ACHN (cell line): ENCODE results near the gene MGAT5B.

Source experiments
- DNase-seq: peaks from one replicate; pipeline ENCODE4 v3.0.0-alpha.2; 2015
- in situ Hi-C: cut with HindIII; loops from 2 replicates; pipeline ENCODE4 v1.10.0; 2017; ENCODE audit warnings: low sequenced_read_pairs, low pct_ligation_motif_present, low pct_unique_long_range_greater_than_20kb

The MGAT5B gene

GRCh38 chr17:76935331-76935730, 67.1 kb downstream of the MGAT5B start:
- in situ Hi-C loops: no loop called here
- peak; percentile 30 for DNase-seq

- no peak for DNase-seq
- in situ Hi-C loops: no loop called here
These were observed 69.0 kb downstream of the MGAT5B start for GRCh38 chr17:76937238-76937637.

- no peak for DNase-seq
- in situ Hi-C loops: no loop called here
These were observed 69.8 kb downstream of the MGAT5B start for GRCh38 chr17:76938009-76938408.

- in situ Hi-C loops: no loop called here
- no peak for DNase-seq
These were observed 72.1 kb downstream of the MGAT5B start for GRCh38 chr17:76940295-76940694.

GRCh38 chr17:76940738-76941350, 72.6 kb downstream of the MGAT5B start:
- peak; percentile 63 for DNase-seq
- in situ Hi-C loops: no loop called here

- in situ Hi-C loops: no loop called here
- DNase-seq: no peak
These were observed 75.0 kb downstream of the MGAT5B start for GRCh38 chr17:76943202-76943601.

- no peak for DNase-seq
- in situ Hi-C loops: no loop called here
These were observed 75.6 kb downstream of the MGAT5B start for GRCh38 chr17:76943781-76944213.

- in situ Hi-C loops: no loop called here
- DNase-seq: no peak
These were observed 76.3 kb downstream of the MGAT5B start for GRCh38 chr17:76944477-76944876.

GRCh38 chr17:76946111-76946771, 78.0 kb downstream of the MGAT5B start:
- no peak for DNase-seq
- in situ Hi-C loops: no loop called here

- DNase-seq: no peak
- in situ Hi-C loops: no loop called here
These were observed 78.5 kb downstream of the MGAT5B start for GRCh38 chr17:76946772-76947135.

- in situ Hi-C loops: no loop called here
- no peak for DNase-seq
These were observed 79.1 kb downstream of the MGAT5B start for GRCh38 chr17:76947309-76947708.

GRCh38 chr17:76947771-76948170, 79.6 kb downstream of the MGAT5B start:
- no peak for DNase-seq
- in situ Hi-C loops: no loop called here

GRCh38 chr17:76948301-76948700, 80.1 kb downstream of the MGAT5B start:
- DNase-seq: no peak
- in situ Hi-C loops: no loop called here

GRCh38 chr17:76948726-76949342, 80.6 kb downstream of the MGAT5B start:
- DNase-seq: no peak
- in situ Hi-C loops: no loop called here

- no peak for DNase-seq
- in situ Hi-C loops: no loop called here
These were observed 81.9 kb downstream of the MGAT5B start for GRCh38 chr17:76949913-76950695.

- in situ Hi-C loops: no loop called here
These were observed 83.2 kb downstream of the MGAT5B start for GRCh38 chr17:76951375-76951905.

GRCh38 chr17:76952402-76952801, 84.2 kb downstream of the MGAT5B start:
- no peak for DNase-seq
- in situ Hi-C loops: no loop called here

More at GRCh38 chr17:76951375-76951905, 83.2 kb downstream of the MGAT5B start:
- DNase-seq: no peak

GRCh38 chr17:76953066-76953465, 84.9 kb downstream of the MGAT5B start:
- in situ Hi-C loops: no loop called here
- no peak for DNase-seq

GRCh38 chr17:76953946-76954345, 85.7 kb downstream of the MGAT5B start:
- no peak for DNase-seq

More at GRCh38 chr17:76953946-76954345, 85.7 kb downstream of the MGAT5B start:
- in situ Hi-C loops: no loop called here
